Stimulated activated CD4-positive, alpha-beta T cell treated with anti-CD3 and anti-CD28 coated beads, Interleukin-4, amount 100 ng/mL, for 1 hour (primary cell): Measurements from ENCODE around the gene SYT7.
"Not testable (repeated sequence)": the region's sequence is repeated elsewhere in the genome, so short reads cannot be mapped to it uniquely, and the experiment has no call there.

Experiments used
- DNase-seq: peaks from one replicate; pipeline ENCODE4 v3.0.0-alpha.2; 2020

SYT7 gene

GRCh38 chr11:61489833-61490721 is 90.8 kb downstream of the SYT7 start:
- DNase-seq: no peak

GRCh38 chr11:61488651-61489291 is 92.1 kb downstream of the SYT7 start:
- DNase-seq: no peak

- no peak for DNase-seq
These were observed 93.4 kb downstream of the SYT7 start for GRCh38 chr11:61487342-61488025.

GRCh38 chr11:61486779-61487178 is 94.1 kb downstream of the SYT7 start:
- DNase-seq: no peak

- DNase-seq: no peak
These were observed 94.8 kb downstream of the SYT7 start for GRCh38 chr11:61486011-61486620.

- DNase-seq: no peak
These were observed 95.8 kb downstream of the SYT7 start for GRCh38 chr11:61485080-61485479.

- DNase-seq: no peak
These were observed 96.3 kb downstream of the SYT7 start for GRCh38 chr11:61484541-61484940.

- DNase-seq: peak; percentile 24
These were observed 98.4 kb downstream of the SYT7 start for GRCh38 chr11:61482513-61482912.

GRCh38 chr11:61481806-61482205 is 99.1 kb downstream of the SYT7 start:
- DNase-seq: no peak

- no peak for DNase-seq
These were observed 99.9 kb downstream of the SYT7 start for GRCh38 chr11:61480994-61481335.

- no peak for DNase-seq
These were observed 100.4 kb downstream of the SYT7 start for GRCh38 chr11:61480261-61480993.

- DNase-seq: not testable (repeated sequence)
These were observed 101.4 kb downstream of the SYT7 start for GRCh38 chr11:61479360-61480058.

GRCh38 chr11:61477727-61478148 is 103.1 kb downstream of the SYT7 start:
- DNase-seq: peak; percentile 58

- DNase-seq: no peak
These were observed 103.8 kb downstream of the SYT7 start for GRCh38 chr11:61477126-61477525.

GRCh38 chr11:61476371-61476770 is 104.5 kb downstream of the SYT7 start:
- no peak for DNase-seq

- no peak for DNase-seq
These were observed 105.4 kb downstream of the SYT7 start for GRCh38 chr11:61475433-61475832.

- DNase-seq: no peak
These were observed 106.7 kb downstream of the SYT7 start for GRCh38 chr11:61474013-61474643.

GRCh38 chr11:61473370-61474012 is 107.4 kb downstream of the SYT7 start:
- no peak for DNase-seq

GRCh38 chr11:61472868-61473267 is 108.0 kb downstream of the SYT7 start:
- no peak for DNase-seq

GRCh38 chr11:61472282-61472681 is 108.6 kb downstream of the SYT7 start:
- DNase-seq: no peak

GRCh38 chr11:61468002-61468401 is 112.9 kb downstream of the SYT7 start:
- DNase-seq: no peak
